HG02571 (cell line): ENCODE results near the gene PRPF39.

Source experiments
- ATAC-seq: cut with Tn5 transposase; IDR thresholded peaks from one replicate; pipeline ENCODE4 v1.9.1; 2021; ENCODE audit warnings: mild to moderate bottlenecking, moderate library complexity; ENCODE audit not compliant: unreplicated experiment

The PRPF39 gene, protein sequence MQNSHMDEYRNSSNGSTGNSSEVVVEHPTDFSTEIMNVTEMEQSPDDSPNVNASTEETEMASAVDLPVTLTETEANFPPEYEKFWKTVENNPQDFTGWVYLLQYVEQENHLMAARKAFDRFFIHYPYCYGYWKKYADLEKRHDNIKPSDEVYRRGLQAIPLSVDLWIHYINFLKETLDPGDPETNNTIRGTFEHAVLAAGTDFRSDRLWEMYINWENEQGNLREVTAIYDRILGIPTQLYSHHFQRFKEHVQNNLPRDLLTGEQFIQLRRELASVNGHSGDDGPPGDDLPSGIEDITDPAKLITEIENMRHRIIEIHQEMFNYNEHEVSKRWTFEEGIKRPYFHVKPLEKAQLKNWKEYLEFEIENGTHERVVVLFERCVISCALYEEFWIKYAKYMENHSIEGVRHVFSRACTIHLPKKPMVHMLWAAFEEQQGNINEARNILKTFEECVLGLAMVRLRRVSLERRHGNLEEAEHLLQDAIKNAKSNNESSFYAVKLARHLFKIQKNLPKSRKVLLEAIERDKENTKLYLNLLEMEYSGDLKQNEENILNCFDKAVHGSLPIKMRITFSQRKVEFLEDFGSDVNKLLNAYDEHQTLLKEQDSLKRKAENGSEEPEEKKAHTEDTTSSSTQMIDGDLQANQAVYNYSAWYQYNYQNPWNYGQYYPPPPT

DNA sequence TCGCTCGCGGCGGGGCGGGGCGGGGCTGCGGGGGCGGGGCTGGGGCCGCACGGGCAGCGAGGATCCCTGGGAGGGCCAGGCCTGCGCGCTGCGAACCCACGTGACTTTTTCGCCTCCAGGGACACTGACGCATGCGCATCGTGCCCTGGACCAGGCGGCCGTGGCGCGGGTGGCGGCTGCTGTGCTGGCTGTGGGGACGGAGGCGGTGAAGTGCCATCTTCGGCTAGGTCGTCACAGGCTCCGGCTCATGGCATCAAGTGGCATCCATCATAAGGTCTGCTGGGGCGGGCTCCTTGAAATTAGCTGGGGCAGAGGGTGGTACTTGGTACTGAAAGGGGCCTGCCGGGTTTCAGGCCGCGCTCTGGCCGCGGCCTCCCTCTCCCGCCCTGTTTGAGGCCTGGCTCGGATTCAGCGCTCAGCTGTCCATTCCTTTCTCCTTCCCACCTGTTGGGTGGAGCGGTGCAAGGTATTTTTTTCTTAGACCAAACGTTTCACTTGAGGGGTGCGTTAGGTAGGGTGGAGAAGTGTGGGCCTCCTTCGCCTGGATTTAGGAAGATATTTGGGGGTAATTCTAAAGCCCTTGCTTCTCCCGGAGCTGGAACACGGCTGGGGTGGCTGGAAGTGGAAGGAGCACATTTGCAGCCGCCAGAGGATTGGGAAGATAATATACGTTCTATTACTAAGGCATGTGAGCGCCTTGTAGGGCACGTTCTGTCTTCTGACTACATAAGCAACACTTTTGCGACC is at the start of gene PRPF39:
Gene PRPF39 (plus strand): TSS at position 141 of the 747 bp plus-strand sequence. CDS start 11,124 bp downstream, outside the sequence.
- ATAC-seq = peak; percentile 95

GRCh38 chr14:45034730-45035129 is 49.2 kb upstream of the PRPF39 start:
- no peak for ATAC-seq

DNA sequence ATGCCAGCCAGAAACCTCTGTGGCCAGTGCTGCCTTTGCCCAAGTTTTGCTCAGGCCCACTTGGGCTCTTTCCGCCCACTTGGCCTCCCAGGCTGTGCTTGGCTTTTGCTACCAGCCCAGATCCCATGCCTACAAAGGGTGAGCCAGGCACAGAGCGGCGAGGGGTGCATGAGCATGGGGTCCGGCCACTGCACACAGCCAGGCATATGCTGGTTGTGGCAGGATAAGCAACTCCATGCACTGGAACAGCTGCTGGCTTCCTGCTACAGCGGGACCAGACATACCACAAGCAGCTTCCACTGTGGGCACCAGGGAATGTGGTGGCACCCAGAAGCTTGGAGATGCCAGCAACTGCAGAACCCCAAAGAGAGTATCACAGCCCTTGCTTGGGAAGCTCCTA is 45.7 kb upstream of the PRPF39 start:
- ATAC-seq = no peak

DNA sequence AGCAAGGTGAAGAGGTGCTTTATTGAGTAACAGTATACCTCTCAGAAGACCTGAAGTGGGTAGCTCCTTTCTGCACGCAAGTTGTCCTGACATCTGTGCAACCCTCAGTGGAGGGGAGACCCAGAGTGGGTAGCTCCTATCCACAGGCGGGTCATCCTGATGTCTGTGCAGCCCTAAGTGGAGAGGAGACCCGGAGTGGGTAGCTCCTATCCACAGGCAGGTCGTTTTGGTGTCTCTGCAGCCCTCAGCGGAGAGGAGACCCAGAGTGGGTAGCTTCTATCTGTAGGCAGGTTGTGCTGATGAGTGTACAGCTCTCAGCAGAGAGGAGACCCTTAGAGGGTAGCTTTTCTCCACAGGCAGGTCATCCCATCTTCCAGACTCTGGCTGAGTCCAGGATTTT is 45.1 kb upstream of the PRPF39 start:
- ATAC-seq = no peak

DNA sequence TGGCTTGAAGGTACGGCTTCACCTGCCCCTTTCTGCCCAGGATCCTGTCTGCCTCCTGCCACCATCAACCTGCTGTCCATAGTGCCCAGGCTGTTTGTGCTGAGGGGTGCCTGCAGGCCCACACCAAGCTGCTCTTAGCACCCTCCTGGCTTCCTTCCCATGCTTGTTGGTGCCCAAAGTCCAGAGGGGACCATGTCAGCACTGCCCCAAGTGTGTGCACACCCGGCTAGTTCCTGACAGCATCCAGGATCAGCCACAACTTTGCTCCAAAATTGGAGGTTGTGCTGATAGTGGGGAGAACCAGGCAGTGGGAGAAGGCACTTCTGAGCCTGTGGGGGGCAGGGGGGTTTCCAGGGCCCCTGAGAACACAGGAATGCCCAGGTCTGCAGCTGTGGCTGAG is 44.5 kb upstream of the PRPF39 start:
- ATAC-seq = no peak

GRCh38 chr14:45041641-45042040 is 42.3 kb upstream of the PRPF39 start:
- no peak for ATAC-seq

DNA sequence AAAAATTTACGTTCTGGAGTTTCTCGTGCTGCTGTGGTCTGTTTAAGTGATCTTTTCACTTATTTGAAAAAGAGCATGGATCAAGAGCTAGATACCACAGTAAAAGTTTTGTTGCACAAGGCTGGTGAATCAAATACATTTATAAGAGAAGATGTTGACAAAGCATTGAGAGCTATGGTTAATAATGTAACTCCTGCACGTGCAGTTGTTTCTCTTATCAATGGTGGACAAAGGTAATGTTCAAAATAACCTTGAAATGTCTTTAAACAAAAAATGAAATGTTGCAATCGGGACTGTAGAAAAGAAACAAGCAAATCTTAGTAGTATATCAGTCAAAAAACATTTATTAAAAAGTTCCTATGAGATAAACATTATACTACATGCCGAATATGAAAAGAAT is 39.3 kb upstream of the PRPF39 start:
- ATAC-seq = no peak

DNA sequence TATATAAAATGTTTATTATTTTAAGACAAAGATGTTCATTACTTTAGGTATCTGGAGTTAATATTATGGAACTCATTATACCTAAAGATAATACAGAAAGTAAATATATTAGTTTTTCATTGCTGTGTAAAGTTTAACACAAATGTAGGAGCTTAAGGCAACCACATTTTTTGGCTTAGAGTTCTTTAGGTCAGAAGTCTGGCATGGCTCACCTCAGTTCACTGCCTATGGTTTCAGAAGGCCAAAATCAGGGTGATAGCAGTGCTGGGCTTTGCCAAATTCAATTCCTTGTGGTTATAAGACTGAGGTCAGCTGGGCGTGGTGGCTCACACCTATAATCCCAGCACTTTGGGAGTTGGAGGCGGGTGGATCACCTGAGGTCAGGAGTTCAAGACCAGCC is 35.5 kb upstream of the PRPF39 start:
- ATAC-seq = no peak

DNA sequence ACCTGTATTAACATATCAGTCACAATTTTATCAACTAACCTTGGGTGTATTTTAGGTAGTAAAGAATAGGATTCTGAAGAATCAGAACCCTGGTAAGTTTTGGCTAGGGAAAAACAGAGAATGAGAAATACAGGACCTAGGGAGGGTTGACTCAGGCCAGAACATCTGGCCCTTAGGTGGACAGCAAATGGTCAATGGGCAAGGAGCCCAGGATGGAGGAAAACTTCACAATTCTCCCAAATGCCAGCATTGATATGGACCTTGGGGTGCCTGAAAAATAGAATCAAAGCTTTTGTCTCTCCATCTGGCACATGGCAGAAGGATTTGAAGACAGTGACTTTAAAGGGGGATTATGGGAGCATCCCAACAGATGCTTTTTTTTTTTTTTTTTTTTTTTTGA is 32.7 kb upstream of the PRPF39 start:
- no peak for ATAC-seq

DNA sequence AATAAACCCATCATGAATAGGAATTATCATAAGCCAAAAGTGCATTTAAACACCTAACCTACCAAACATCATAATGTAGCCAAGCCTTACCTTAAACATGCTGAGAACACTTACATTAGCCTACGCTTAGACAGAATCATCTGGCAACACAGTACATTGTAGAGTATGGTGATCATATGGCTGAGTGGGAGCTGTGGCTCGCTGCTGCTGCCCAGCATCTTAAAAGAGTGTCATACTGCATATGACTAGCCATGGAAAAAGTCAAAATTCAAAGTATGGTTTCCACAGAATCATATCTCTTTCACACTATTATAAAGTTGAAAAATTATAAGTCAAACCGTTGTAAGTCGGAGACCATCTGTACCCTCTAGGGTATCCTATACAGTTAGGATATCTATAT is 32.0 kb upstream of the PRPF39 start:
- ATAC-seq = no peak

GRCh38 chr14:45057349-45057748 is 26.6 kb upstream of the PRPF39 start:
- no peak for ATAC-seq

- ATAC-seq = no peak
Observed at GRCh38 chr14:45057881-45058364, 26.0 kb upstream of the PRPF39 start.

GRCh38 chr14:45060551-45060950 is 23.4 kb upstream of the PRPF39 start:
- no peak for ATAC-seq

DNA sequence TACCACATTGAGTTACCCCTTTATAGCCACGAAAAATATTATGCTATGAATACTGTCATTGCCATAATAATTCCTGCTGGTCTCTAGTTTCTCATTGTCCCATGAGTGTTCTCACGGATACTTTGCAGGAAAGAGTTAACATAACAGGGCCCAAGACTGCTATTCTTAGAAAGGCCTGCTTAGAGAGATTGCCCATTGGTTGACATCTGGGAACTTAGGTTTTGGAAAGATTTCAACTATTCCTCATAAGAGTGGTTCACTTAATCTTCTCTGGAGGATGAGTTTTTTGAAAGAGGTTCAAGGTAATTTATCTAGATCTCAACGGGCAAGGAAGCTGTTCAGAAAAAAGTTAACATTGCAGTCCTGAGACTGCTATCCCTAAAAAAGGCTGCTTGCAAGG is 18.4 kb upstream of the PRPF39 start:
- no peak for ATAC-seq

DNA sequence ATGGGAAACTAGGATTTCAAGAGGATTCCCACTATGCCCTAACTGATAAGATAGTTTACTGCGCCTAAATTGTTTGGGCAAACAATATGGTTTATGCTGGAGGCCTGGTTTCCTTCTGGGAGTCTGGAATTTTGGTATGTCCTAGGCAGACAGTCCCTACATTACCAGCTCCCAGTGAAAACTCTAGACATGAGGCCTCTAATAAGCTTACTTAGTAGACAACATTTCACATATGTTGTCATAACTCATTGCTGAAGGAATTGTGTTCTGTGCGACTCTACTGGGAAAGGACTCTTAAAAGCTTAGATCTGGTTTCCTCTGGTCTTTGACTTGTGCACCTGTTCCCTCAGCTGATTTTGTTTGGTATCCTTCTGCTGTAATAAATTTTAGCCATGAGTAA is 18.0 kb upstream of the PRPF39 start:
- no peak for ATAC-seq

DNA sequence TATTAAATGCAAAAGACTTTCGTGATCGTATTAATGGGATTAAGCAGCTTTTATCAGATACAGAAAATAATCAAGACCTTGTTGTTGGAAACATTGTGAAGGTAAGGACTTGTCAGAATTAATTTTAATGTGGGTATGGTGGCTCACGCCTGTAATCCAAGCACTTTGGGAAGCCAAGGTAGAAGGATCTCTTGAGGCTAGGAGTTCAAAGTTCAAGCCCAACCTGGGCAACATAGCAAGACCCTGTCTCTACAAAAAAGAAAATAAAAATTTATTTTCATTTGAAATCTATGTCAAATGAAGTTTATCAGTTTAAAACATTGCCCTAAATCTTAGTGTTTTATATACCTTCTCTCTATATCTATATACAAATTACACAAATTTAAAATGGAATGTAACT is 17.2 kb upstream of the PRPF39 start:
- ATAC-seq = no peak

- no peak for ATAC-seq
Observed at GRCh38 chr14:45068396-45068795, 15.5 kb upstream of the PRPF39 start.

- ATAC-seq = no peak
Observed at GRCh38 chr14:45070215-45070614, 13.7 kb upstream of the PRPF39 start.

DNA sequence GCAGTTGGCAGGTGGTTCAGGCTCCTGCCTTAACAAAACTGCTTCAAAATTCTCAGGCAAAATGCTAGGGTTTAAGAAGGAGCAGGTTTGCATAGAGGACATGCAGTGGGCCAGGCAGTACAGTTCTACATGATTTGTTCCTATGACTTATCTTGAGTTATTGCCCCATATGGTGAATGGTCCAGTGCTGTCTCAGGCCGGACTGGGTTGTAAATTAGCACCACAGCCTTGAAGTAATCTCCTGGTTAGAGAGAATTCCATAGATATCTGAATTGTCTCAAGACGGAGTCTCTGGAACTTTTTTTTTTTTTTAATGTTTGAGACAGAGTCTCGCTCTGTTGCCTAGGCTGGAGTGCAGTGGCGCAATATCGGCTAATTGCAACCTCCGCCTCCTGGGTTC is 11.8 kb upstream of the PRPF39 start:
- ATAC-seq = no peak

GRCh38 chr14:45073231-45073879 is 10.6 kb upstream of the PRPF39 start:
- no peak for ATAC-seq

- no peak for ATAC-seq
Observed at GRCh38 chr14:45078323-45078722, 5.6 kb upstream of the PRPF39 start.
